ENCODE results near the gene MBNL3. TPM values are rescaled to one million over a fixed set of nuclear protein-coding genes. Genes with fewer than 3 reads are reported as not detected.
A peak's percentile ranks its signal among the peaks of the same experiment; 100 is the strongest.

MBNL3 gene
- total RNA-seq, 3 donors from 2014 or later: 17.2 to 51.4 (median 40.6) TPM

DNA sequence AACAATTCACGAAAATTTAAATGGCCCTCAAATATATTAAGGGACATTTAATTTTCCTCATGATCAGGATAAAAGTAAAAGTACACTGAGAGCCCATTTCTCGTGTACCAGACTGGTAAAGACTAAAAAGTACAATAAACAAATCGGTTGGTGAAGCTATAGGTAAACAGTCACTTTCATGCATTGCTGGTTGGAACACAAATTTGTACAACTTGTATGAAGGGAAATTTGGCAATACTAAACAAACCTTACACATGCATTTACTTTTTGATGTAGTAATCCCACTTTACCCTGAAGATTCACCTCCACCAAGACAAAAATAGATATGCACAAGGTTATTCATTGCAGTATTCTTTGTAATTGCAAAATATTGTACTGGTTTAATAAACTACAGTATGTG lies 31.4 kb upstream of the MBNL3 start:
- intact Hi-C loops (cut with DNase I, micrococcal nuclease): no loop called here
- H3K9me3 ChIP-seq: no peaks in the 10 kb centered on the region
- TF ChIP-seq, protein P1, sequence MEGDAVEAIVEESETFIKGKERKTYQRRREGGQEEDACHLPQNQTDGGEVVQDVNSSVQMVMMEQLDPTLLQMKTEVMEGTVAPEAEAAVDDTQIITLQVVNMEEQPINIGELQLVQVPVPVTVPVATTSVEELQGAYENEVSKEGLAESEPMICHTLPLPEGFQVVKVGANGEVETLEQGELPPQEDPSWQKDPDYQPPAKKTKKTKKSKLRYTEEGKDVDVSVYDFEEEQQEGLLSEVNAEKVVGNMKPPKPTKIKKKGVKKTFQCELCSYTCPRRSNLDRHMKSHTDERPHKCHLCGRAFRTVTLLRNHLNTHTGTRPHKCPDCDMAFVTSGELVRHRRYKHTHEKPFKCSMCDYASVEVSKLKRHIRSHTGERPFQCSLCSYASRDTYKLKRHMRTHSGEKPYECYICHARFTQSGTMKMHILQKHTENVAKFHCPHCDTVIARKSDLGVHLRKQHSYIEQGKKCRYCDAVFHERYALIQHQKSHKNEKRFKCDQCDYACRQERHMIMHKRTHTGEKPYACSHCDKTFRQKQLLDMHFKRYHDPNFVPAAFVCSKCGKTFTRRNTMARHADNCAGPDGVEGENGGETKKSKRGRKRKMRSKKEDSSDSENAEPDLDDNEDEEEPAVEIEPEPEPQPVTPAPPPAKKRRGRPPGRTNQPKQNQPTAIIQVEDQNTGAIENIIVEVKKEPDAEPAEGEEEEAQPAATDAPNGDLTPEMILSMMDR (IDR thresholded peaks at IDR 0.05): no peak

DNA sequence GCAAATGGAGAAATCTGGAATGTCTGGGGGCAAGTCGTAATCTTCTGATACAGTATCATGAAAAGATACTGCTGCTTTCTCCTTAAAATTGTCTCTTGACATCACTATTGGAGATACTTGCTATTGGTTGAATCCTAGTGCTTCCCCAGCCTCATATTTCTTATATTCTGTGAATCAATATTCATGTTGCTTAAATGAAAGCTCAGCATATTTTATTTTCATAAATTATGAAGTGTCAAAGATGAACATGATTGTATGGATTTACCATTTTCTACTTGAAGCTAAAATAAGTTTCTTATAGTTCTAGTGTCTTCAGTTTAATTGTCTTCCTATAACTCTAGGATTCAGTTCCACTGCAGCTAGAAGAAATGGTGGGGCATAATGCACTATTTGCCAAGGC lies 29.6 kb upstream of the MBNL3 start:
- ATAC-seq: no peak
- no peak overlapping the region for H3K4me3 ChIP-seq
- no peaks in the 10 kb centered on the region for H3K9me3 ChIP-seq
- no peak for DNase-seq
- no peaks in the 10 kb centered on the region for H3K4me1 ChIP-seq (ENCODE audit: low read depth)
- H3K36me3 ChIP-seq (ENCODE audit: low read depth): no peaks in the 10 kb centered on the region
- intact Hi-C loops (cut with DNase I, micrococcal nuclease): no loop called here
- TF ChIP-seq, protein P1 (IDR thresholded peaks at IDR 0.05): no peak

More for the DNA sequence above, 31.4 kb upstream of the MBNL3 start:
- H3K36me3 ChIP-seq (ENCODE audit: low read depth): no peaks in the 10 kb centered on the region
- DNase-seq: no peak
- no peak overlapping the region for H3K4me3 ChIP-seq
- ATAC-seq: no peak
- H3K4me1 ChIP-seq (ENCODE audit: low read depth): no peaks in the 10 kb centered on the region

DNA sequence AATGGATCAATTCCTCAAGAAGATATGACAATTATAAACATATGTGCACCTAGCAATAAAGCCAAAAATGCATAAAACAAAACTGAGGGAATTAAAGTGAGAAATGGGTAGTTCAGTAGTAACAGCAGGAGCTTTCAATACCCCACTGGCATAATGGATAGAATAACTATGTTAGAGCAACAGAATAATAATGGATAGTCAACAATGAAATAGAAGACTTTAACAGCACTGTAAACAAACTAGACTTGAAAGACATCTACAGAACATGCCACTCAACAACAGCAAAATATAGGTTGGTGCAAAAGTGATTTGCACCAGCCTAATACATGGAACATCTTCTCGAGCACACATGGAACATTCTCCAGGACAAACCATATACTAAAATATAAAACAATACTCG lies 20.0 kb upstream of the MBNL3 start:
- H3K4me3 ChIP-seq: no peak overlapping the region
- H3K4me1 ChIP-seq (ENCODE audit: low read depth): no peaks in the 10 kb centered on the region
- no peaks in the 10 kb centered on the region for H3K9me3 ChIP-seq
- DNase-seq (no peak), ATAC-seq (no peak)
- intact Hi-C loops (cut with DNase I, micrococcal nuclease): no loop called here
- TF ChIP-seq, protein P1 (IDR thresholded peaks at IDR 0.05): no peak
- no peaks in the 10 kb centered on the region for H3K36me3 ChIP-seq (ENCODE audit: low read depth)

DNA sequence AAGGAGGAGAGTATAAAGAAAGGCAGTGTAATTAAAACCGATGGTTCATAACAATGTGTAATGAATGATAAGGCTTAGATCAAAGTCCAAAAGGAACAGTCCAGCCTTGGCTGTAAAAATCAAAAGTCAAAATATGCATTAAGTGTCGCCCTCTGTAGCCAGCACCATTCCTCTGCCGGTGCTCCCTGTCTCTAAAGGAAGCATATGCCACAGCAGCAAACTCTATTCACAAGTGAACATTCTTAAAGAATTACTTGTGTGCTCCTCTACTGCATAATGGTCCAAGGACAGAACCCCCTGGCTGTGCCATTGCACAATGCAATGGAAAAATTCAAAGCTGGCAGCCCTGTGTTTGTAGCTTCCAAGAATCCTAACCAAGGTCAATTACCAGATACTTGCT lies 16.3 kb upstream of the MBNL3 start:
- DNase-seq (peak in 2 of 3 donors; percentile 21 to 43), ATAC-seq (peak; percentile 98)
- Histone ChIP-seq H3K4me3 (no peak overlapping the region), H3K9me3 (no peaks in the 10 kb centered on the region), H3K36me3 (ENCODE audit: low read depth) (no peaks in the 10 kb centered on the region), H3K4me1 (ENCODE audit: low read depth) (no peaks in the 10 kb centered on the region)
- TF ChIP-seq, protein P1 (IDR thresholded peaks at IDR 0.05): peak; percentile 14
- intact Hi-C loops (cut with DNase I, micrococcal nuclease): no loop called here

DNA sequence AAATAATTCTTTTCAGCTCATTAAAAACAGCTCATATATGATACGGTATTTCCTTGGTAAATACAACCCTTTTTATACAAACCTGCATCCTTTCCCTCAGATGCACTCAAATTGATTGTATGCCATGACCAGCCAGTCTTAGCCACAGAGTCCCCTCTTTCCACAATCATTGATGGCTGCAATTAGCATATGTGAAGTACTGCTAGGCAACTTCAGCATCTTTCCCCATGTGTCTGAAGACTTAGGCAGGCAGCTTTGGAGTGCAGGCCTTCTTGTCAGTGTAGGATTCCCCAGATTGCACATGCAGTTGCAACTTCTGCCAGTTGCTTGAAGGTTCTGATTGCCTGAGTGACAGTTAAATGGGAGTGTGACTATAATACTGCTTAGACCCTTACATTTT lies 15.6 kb upstream of the MBNL3 start:
- no peaks in the 10 kb centered on the region for H3K9me3 ChIP-seq
- TF ChIP-seq, protein P1 (IDR thresholded peaks at IDR 0.05): no peak

DNA sequence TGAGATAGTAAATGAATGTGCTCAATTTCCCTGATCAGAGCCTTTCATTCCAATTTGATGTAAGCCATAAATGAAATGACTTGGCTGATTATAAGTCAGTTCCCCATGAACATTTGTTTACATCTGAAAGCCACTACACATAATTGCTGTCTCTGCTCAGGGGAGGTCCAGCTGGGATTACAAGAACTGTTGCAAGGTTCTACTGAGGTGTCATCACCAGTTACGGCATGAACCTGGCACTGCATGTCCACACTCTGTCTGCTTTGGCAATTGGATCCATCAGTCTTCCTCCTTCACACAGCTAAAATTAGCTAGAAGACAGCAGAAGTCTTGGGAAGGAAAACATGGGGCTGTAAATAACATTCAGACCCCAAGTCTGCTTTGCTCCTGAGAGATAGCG lies 12.8 kb upstream of the MBNL3 start:
- ATAC-seq (no peak), DNase-seq (no peak)
- no peak overlapping the region for H3K4me3 ChIP-seq
- intact Hi-C loops (cut with DNase I, micrococcal nuclease): no loop called here
- no peaks in the 10 kb centered on the region for H3K36me3 ChIP-seq (ENCODE audit: low read depth)
- no peaks in the 10 kb centered on the region for H3K4me1 ChIP-seq (ENCODE audit: low read depth)
- no peaks in the 10 kb centered on the region for H3K9me3 ChIP-seq
- TF ChIP-seq, protein P1 (IDR thresholded peaks at IDR 0.05): no peak

More for the DNA sequence above, 15.6 kb upstream of the MBNL3 start:
- intact Hi-C loops (cut with DNase I, micrococcal nuclease): no loop called here
- H3K4me1 ChIP-seq (ENCODE audit: low read depth): no peaks in the 10 kb centered on the region
- DNase-seq (no peak), ATAC-seq (no peak)
- H3K36me3 ChIP-seq (ENCODE audit: low read depth): no peaks in the 10 kb centered on the region
- no peak overlapping the region for H3K4me3 ChIP-seq
